ENCODE measurements around the gene CYP26B1.

CYP26B1 gene

GRCh38 chr2:72127401-72128058 lies 20.1 kb downstream of the CYP26B1 start:
- Histone ChIP-seq H3K27ac (ENCODE audit: low read depth, low read length, poor library complexity, severe bottlenecking) (no peak overlapping the region), H3K9me2 (ENCODE audit: low read depth, low read length) (no peaks in the 10 kb centered on the region), H3K9me3 (ENCODE audit: low read length) (no peaks in the 10 kb centered on the region)

GRCh38 chr2:72126186-72127100 lies 21.2 kb downstream of the CYP26B1 start:
- Histone ChIP-seq H3K4me2 (ENCODE audit: low read length) (no peak overlapping the region), H3K79me2 (ENCODE audit: insufficient read depth, low read length) (no peaks in the 10 kb centered on the region), H3K9me2 (ENCODE audit: low read depth, low read length) (no peaks in the 10 kb centered on the region), H3F3A (ENCODE audit: insufficient read depth, low read length) (no peaks in the 10 kb centered on the region), H3K27ac (ENCODE audit: low read depth, low read length, poor library complexity, severe bottlenecking) (no peak overlapping the region), H3K9ac (ENCODE audit: low read length) (no peak overlapping the region), H3K9me3 (ENCODE audit: low read length) (no peaks in the 10 kb centered on the region), H4K20me1 (ENCODE audit: insufficient read depth, low read length) (no peaks in the 10 kb centered on the region), H2AFZ (ENCODE audit: low read length) (no peak overlapping the region), H3K36me3 (ENCODE audit: insufficient read depth, low read length) (no peaks in the 10 kb centered on the region), H3K4me3 (ENCODE audit: low read depth, low read length, poor library complexity, severe bottlenecking) (no peak overlapping the region), H3K4me1 (ENCODE audit: insufficient read depth, low read length, severe bottlenecking) (no peaks in the 10 kb centered on the region), H3K27me3 (ENCODE audit: insufficient read depth, low read length) (no peaks in the 10 kb centered on the region)
- no peak for TF ChIP-seq CTCF (IDR thresholded peaks at IDR 0.05; ENCODE audit: low read length)
- TF ChIP-seq EZH2 (IDR thresholded peaks at IDR 0.05; ENCODE audit: borderline replicate concordance, low read length), result no peak

More at GRCh38 chr2:72127401-72128058, 20.1 kb downstream of the CYP26B1 start:
- Histone ChIP-seq H3K4me2 (ENCODE audit: low read length) (no peak overlapping the region), H3K4me3 (ENCODE audit: low read depth, low read length, poor library complexity, severe bottlenecking) (no peak overlapping the region), H3F3A (ENCODE audit: insufficient read depth, low read length) (no peaks in the 10 kb centered on the region), H2AFZ (ENCODE audit: low read length) (no peak overlapping the region), H3K79me2 (ENCODE audit: insufficient read depth, low read length) (no peaks in the 10 kb centered on the region), H3K9ac (ENCODE audit: low read length) (no peak overlapping the region), H3K4me1 (ENCODE audit: insufficient read depth, low read length, severe bottlenecking) (no peaks in the 10 kb centered on the region), H4K20me1 (ENCODE audit: insufficient read depth, low read length) (no peaks in the 10 kb centered on the region), H3K36me3 (ENCODE audit: insufficient read depth, low read length) (no peaks in the 10 kb centered on the region), H3K27me3 (ENCODE audit: insufficient read depth, low read length) (no peaks in the 10 kb centered on the region)
- TF ChIP-seq CTCF (IDR thresholded peaks at IDR 0.05; ENCODE audit: low read length) (no peak), EZH2 (IDR thresholded peaks at IDR 0.05; ENCODE audit: borderline replicate concordance, low read length) (no peak)

GRCh38 chr2:72124376-72124775 lies 23.3 kb downstream of the CYP26B1 start:
- Histone ChIP-seq H3K9me3 (ENCODE audit: low read length) (no peaks in the 10 kb centered on the region), H3F3A (ENCODE audit: insufficient read depth, low read length) (no peaks in the 10 kb centered on the region)

More at GRCh38 chr2:72124376-72124775, 23.3 kb downstream of the CYP26B1 start:
- no peaks in the 10 kb centered on the region for H3K4me1 ChIP-seq (ENCODE audit: insufficient read depth, low read length, severe bottlenecking)
- H3K4me2 ChIP-seq (ENCODE audit: low read length), result no peak overlapping the region
- H3K79me2 ChIP-seq (ENCODE audit: insufficient read depth, low read length), result no peaks in the 10 kb centered on the region
- no peaks in the 10 kb centered on the region for H4K20me1 ChIP-seq (ENCODE audit: insufficient read depth, low read length)
- H3K36me3 ChIP-seq (ENCODE audit: insufficient read depth, low read length), result no peaks in the 10 kb centered on the region
- H3K9me2 ChIP-seq (ENCODE audit: low read depth, low read length), result no peaks in the 10 kb centered on the region
- no peak for TF ChIP-seq EZH2 (IDR thresholded peaks at IDR 0.05; ENCODE audit: borderline replicate concordance, low read length)
- no peak overlapping the region for H3K9ac ChIP-seq (ENCODE audit: low read length)
- H2AFZ ChIP-seq (ENCODE audit: low read length), result no peak overlapping the region
- H3K27me3 ChIP-seq (ENCODE audit: insufficient read depth, low read length), result no peaks in the 10 kb centered on the region
- no peak overlapping the region for H3K4me3 ChIP-seq (ENCODE audit: low read depth, low read length, poor library complexity, severe bottlenecking)
- H3K27ac ChIP-seq (ENCODE audit: low read depth, low read length, poor library complexity, severe bottlenecking), result no peak overlapping the region

All from OCI-LY1 (cell line).